ENCODE data around the gene MAPK14.

DNA sequence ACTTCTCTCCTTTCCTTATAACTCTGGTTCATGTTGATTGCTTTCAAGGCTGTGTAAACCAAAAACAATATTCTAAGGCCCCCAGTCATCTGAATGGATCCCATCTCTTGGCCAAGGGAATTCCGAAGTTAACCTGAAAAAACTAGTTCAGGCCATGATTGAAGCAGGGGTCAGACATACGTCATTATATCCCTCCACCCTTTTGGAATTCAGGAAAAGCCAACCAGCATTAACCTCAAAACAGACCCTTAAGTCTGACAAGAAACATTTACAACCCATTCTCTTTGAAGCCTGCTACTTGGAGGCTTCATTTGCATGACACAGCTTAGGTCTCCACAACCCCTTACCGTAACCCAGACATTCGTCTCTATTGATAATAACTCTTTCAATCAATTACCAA is 42.9 kb upstream of the MAPK14 start:
- TF ChIP-seq YY1 (IDR thresholded peaks at IDR 0.05; ENCODE audit: low read depth): no peak
- TF ChIP-seq CREB1 (IDR thresholded peaks at IDR 0.05; ENCODE audit: low read depth): no peak
- no peak for TF ChIP-seq RAD21 (IDR thresholded peaks at IDR 0.05; ENCODE audit: low read depth)
- TF ChIP-seq, protein P1, sequence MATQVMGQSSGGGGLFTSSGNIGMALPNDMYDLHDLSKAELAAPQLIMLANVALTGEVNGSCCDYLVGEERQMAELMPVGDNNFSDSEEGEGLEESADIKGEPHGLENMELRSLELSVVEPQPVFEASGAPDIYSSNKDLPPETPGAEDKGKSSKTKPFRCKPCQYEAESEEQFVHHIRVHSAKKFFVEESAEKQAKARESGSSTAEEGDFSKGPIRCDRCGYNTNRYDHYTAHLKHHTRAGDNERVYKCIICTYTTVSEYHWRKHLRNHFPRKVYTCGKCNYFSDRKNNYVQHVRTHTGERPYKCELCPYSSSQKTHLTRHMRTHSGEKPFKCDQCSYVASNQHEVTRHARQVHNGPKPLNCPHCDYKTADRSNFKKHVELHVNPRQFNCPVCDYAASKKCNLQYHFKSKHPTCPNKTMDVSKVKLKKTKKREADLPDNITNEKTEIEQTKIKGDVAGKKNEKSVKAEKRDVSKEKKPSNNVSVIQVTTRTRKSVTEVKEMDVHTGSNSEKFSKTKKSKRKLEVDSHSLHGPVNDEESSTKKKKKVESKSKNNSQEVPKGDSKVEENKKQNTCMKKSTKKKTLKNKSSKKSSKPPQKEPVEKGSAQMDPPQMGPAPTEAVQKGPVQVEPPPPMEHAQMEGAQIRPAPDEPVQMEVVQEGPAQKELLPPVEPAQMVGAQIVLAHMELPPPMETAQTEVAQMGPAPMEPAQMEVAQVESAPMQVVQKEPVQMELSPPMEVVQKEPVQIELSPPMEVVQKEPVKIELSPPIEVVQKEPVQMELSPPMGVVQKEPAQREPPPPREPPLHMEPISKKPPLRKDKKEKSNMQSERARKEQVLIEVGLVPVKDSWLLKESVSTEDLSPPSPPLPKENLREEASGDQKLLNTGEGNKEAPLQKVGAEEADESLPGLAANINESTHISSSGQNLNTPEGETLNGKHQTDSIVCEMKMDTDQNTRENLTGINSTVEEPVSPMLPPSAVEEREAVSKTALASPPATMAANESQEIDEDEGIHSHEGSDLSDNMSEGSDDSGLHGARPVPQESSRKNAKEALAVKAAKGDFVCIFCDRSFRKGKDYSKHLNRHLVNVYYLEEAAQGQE (IDR thresholded peaks at IDR 0.05; ENCODE audit: low read depth): no peak
- no peak for TF ChIP-seq NFIC (IDR thresholded peaks at IDR 0.05)
- no peak for TF ChIP-seq FOXM1 (IDR thresholded peaks at IDR 0.05; ENCODE audit: borderline replicate concordance, low read depth)
- TF ChIP-seq, protein P2, sequence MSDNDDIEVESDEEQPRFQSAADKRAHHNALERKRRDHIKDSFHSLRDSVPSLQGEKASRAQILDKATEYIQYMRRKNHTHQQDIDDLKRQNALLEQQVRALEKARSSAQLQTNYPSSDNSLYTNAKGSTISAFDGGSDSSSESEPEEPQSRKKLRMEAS (IDR thresholded peaks at IDR 0.05): no peak
- TF ChIP-seq EP300 (IDR thresholded peaks at IDR 0.05; ENCODE audit: borderline replicate concordance): no peak

All from Ishikawa (cell line).